Subcutaneous abdominal adipose tissue (tissue), 5 donors: ENCODE results near the gene GALNT10.

ENCODE experiments used
- H3K27ac ChIP-seq: one replicate; pipeline ENCODE4 v1.7.0; 2013; ENCODE audit warnings: low read depth, mild to moderate bottlenecking, inconsistent platforms, low read length, moderate library complexity
- H3K27me3 ChIP-seq, 5 donors: one replicate each; pipeline ENCODE4 v1.7.0; 2013; ENCODE audit warnings: low read length in 5 of 5, inconsistent platforms in 1 of 5; ENCODE audit not compliant: control insufficient read depth in 5 of 5, insufficient read depth in 4 of 5
- H3K36me3 ChIP-seq, 5 donors: one replicate each; pipeline ENCODE4 v1.7.0; 2013; ENCODE audit warnings: low read length in 5 of 5; ENCODE audit not compliant: control insufficient read depth in 5 of 5, insufficient read depth in 5 of 5
- H3K4me1 ChIP-seq, 5 donors: one replicate each; pipeline ENCODE4 v1.7.0; 2013; ENCODE audit warnings: low read length in 5 of 5, mild to moderate bottlenecking in 3 of 5, moderate library complexity in 1 of 5; ENCODE audit not compliant: control insufficient read depth in 5 of 5, insufficient read depth in 5 of 5
- H3K4me3 ChIP-seq, 5 donors: one replicate each; pipeline ENCODE4 v1.7.0; 2013; ENCODE audit warnings: low read length in 5 of 5, low read depth in 1 of 5
- H3K9ac ChIP-seq, 5 donors: one replicate each; pipeline ENCODE4 v1.7.0; 2013; ENCODE audit warnings: low read length in 5 of 5, mild to moderate bottlenecking in 4 of 5, moderate library complexity in 3 of 5
- H3K9me3 ChIP-seq, 5 donors: one replicate each; pipeline ENCODE4 v1.7.0; 2013; ENCODE audit warnings: low read length in 5 of 5; ENCODE audit not compliant: control insufficient read depth in 5 of 5
- donor health status: healthy.
- donor health status: healthy.
- donor health status: healthy.
- donor health status: healthy.
- donor health status: healthy.

Gene GALNT10

DNA sequence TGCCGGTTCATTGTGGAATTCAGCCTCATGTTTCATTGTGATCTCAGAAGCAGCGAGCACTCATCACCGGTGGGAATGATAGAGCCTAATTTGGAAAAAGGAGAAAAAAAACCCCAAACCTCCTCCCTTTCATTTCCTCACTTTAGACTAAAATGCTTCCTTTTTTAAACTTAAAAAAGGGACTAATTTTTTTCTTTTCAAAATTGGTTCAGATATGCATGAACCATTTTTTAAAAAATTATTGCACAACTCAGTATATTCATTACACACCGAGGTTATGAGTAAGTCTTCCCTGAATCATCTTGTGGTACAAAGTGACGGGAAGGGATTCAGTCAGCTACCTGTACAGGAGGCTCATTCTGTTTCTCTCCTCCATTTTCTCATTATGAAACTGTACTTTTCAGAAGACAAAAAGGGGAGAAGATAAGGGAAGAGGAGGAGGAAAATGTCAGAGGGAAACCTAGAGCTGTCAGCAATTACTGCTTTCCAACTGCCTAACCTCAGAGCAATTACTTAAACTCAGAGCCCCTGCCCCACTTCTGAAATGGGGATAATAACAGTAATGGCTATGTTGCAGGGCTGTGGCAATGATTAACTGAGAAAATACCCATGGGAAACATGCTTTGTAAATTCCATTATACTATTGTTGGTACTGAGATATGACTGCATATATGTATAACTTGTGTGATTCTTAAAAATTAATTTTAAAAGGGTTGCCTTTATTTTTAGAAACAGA is 24.0 kb downstream of the GALNT10 start:
- Histone ChIP-seq H3K27ac (no peak overlapping the region), H3K9ac (no peak overlapping the region), H3K9me3 (no peaks in the 10 kb centered on the region), H3K27me3 (no peaks in the 10 kb centered on the region), H3K4me1 (peaks cover 0 to 5% (median 0%) of the 10 kb centered on the region in 5 donors), H3K36me3 (peaks cover 0 to 10% (median 3%) of the 10 kb centered on the region in 5 donors), H3K4me3 (no peak overlapping the region)

DNA sequence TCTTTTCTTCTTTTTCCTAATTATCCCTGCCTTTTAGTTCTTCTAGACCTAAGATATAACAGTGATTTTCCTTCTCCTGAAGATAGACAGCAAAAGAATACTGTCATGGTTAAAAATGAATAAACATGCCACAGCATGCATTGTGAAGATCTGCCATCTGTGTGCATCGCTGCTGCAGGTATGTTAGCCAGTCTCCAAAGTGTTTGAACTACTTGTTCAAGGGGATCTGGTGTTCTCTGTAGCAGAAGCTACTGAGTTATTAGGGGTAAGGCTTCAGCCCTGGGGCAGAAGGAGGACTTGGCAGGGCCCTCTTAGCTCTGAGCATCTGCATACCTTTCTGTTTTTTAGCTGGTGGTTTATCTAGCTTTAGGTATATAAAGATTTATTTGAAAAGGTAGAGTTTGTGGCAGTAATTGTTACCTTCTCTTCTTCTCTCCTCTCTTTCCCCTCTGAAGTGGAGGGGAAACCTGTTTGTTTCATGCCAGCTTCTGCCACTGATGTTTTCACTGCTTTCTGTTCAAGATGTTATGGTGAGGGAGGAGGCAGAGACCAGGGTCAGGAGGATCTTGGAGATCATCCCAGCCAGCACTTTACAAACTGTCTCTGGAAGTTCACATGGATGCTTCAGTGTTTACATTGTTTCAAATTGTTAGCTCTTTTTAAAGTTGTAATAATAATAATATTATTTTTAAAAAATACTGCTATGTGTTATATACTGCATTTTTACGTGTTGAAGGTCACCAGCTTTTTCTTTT is 25.2 kb downstream of the GALNT10 start:
- H3K4me3 ChIP-seq, result no peak overlapping the region
- peaks cover 0 to 10% (median 3%) of the 10 kb centered on the region in 5 donors for H3K36me3 ChIP-seq
- no peak overlapping the region for H3K27ac ChIP-seq
- H3K4me1 ChIP-seq, result peaks cover 0 to 15% (median 3%) of the 10 kb centered on the region in 5 donors
- no peaks in the 10 kb centered on the region for H3K9me3 ChIP-seq
- no peaks in the 10 kb centered on the region for H3K27me3 ChIP-seq
- H3K9ac ChIP-seq, result no peak overlapping the region

DNA sequence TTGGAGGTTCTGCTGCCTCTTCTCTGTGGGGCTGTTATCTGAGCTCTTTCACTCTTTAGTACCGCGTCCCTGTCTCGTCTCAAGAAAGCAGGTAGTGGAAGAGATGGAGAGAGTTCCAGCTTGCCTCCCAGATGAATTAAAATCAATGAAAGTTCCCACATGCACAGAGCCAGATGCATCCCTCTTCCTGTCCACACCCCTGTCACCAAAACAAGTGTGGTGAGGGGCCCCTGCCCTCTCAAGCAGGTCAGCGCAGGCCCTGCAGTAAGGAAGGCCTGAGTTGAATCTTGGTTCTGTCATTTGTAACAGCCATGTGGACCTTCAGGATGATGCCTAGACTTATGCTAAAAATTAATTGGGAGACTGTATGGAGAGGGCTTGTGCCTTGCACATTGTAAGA is 26.9 kb downstream of the GALNT10 start:
- H3K27ac ChIP-seq, result no peak overlapping the region
- H3K36me3 ChIP-seq, result peaks cover 0 to 3% (median 0%) of the 10 kb centered on the region in 5 donors
- H3K27me3 ChIP-seq, result no peaks in the 10 kb centered on the region
- peaks cover 0 to 27% (median 12%) of the 10 kb centered on the region in 5 donors for H3K4me1 ChIP-seq
- H3K9me3 ChIP-seq, result no peaks in the 10 kb centered on the region
- no peak overlapping the region for H3K9ac ChIP-seq
- H3K4me3 ChIP-seq, result no peak overlapping the region

DNA sequence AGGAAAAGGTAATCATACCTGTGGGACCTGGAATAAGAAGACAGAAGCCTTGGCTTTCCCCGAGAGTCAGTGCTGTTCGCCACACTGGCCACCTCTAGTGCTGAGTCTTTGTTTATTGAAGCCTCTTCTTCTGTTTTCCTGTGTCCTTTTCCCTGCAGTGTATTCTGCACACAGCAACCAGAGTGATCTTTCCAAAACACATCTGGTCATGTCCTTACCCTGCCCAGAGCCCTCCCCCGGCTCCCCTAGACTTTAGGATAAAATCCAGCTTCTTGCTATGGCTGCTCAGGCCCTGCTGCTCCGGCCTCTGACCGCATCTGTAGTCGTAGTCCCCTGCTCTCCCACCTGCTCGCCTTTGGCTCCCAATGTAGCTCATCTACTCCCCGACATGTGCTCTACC is 28.3 kb downstream of the GALNT10 start:
- peaks cover 0 to 27% (median 12%) of the 10 kb centered on the region in 5 donors for H3K4me1 ChIP-seq
- no peak overlapping the region for H3K9ac ChIP-seq
- no peak overlapping the region for H3K27ac ChIP-seq

DNA sequence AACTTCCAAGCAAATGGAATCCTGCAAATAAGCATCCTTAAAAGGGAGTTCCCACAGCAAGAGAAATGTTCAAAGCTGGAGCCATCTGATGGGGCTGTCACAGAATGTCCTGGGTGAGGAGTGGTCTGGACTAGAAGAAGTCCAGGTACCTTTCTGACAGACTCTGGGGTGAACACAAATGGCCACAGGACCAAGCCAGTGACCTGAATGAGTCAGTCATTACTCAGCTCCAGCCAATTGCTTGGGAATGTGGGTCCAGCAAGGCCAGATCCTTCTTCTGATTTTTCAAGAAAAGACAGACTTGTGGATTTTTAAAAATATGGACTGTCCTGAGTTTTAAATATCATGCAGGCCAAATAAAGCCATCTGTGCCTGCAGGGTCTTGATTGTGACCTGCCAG is 30.1 kb downstream of the GALNT10 start:
- Histone ChIP-seq H3K9me3 (no peaks in the 10 kb centered on the region), H3K27ac (no peak overlapping the region), H3K27me3 (no peaks in the 10 kb centered on the region), H3K4me3 (no peak overlapping the region), H3K9ac (no peak overlapping the region), H3K4me1 (peaks cover 0 to 27% (median 12%) of the 10 kb centered on the region in 5 donors), H3K36me3 (peaks cover 0 to 3% (median 0%) of the 10 kb centered on the region in 5 donors)

More for the DNA sequence above, 28.3 kb downstream of the GALNT10 start:
- no peaks in the 10 kb centered on the region for H3K9me3 ChIP-seq
- H3K27me3 ChIP-seq, result no peaks in the 10 kb centered on the region
- H3K36me3 ChIP-seq, result peaks cover 0 to 3% (median 0%) of the 10 kb centered on the region in 5 donors
- H3K4me3 ChIP-seq, result no peak overlapping the region

DNA sequence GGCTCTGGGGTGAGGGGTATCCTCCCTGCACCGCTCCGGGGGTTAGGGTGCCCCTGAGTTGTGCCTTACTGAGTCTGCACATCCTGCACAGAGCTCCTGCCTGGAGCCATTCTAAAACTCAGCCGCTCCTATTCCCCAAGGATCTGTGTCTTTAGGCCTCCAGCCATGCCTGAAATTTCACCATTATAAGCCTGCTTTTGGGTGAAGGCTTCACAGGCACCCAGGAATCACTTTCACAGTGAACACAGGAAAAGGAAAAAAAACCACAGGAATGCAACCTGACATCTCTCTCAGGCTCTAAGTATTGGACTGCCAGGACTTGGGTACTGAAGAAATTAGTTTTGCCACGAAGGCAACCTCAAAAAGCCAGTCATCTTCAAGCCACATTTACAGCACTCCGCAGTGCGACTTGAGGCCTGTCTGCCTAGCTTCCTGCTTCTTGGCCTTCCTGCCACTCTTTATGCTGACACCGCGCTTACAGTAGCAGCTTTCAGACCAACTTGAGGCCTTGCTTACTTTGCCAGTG is 30.9 kb downstream of the GALNT10 start:
- Histone ChIP-seq H3K27ac (no peak overlapping the region), H3K9me3 (no peaks in the 10 kb centered on the region), H3K36me3 (peaks cover 0 to 3% (median 0%) of the 10 kb centered on the region in 5 donors), H3K4me1 (peaks cover 0 to 27% (median 12%) of the 10 kb centered on the region in 5 donors), H3K4me3 (no peak overlapping the region), H3K9ac (peak overlapping the region in 3 of 5 donors; percentile 30 to 71 (median 49)), H3K27me3 (no peaks in the 10 kb centered on the region)

DNA sequence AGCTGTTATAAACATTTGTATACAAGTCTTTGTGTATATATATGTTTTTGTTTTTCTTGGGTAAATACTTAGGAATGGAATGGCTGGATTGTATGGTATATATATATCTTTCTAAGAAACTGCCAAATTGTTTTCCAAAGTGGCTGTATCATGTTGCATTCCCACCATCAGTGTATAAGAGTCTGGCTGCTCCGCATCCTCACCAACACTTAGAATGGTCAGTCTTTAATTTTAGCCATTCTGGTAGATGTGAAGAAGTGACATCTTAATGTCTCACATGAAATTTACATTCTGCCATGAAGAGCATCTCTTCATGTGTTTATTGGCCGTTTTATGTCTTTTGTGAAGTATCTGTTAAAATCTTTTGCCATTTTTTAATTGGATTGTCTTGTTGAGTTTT is 31.9 kb downstream of the GALNT10 start:
- H3K4me1 ChIP-seq, result peaks cover 0 to 22% (median 12%) of the 10 kb centered on the region in 5 donors
- H3K4me3 ChIP-seq, result no peak overlapping the region
- peaks cover 0 to 3% (median 0%) of the 10 kb centered on the region in 5 donors for H3K9me3 ChIP-seq
- no peak overlapping the region for H3K27ac ChIP-seq
- peaks cover 0 to 3% (median 0%) of the 10 kb centered on the region in 5 donors for H3K36me3 ChIP-seq
- H3K9ac ChIP-seq, result no peak overlapping the region
- H3K27me3 ChIP-seq, result no peaks in the 10 kb centered on the region

DNA sequence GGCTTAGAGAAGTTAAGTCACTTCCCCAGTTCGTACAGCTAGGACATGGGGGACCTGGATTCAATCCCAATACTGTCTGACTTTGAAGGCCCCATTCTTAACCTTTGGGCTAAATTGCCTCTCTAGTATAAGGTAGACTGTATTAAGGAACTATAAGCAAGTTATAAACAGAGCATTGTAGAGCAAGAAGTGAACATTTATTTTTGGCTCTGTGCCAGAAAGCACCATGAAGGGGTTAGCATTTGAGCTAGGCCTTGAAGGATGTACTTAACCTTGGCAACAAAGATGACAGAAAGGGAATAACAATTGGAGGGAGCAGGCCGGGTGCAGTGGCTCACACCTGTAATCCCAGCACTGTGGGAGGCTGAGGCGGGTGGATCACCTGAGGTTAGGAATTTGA is 32.8 kb downstream of the GALNT10 start:
- no peak overlapping the region for H3K9ac ChIP-seq
- H3K36me3 ChIP-seq, result peaks cover 0 to 3% (median 0%) of the 10 kb centered on the region in 5 donors
- peaks cover 0 to 3% (median 0%) of the 10 kb centered on the region in 5 donors for H3K9me3 ChIP-seq
- H3K27ac ChIP-seq, result no peak overlapping the region
- peaks cover 0 to 22% (median 12%) of the 10 kb centered on the region in 5 donors for H3K4me1 ChIP-seq
- H3K27me3 ChIP-seq, result no peaks in the 10 kb centered on the region
- H3K4me3 ChIP-seq, result no peak overlapping the region

DNA sequence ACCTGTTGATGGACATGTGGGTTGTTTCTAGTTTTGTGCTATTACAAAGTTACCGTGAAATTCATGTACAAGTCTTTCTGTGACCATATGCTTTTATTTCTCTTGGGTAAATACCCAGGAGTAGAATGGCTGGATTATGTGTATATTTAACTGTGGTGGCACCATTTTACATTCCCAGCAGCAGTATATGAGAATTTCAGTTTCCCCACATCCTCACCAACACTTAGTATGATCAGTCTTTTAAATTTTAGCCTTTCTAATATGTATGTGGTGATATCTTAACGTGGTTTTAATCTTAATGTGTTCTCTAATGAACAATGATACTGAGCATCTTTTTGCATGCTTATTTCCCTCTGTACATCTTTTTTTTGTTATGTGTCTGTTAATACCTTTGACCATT is 36.6 kb downstream of the GALNT10 start:
- Histone ChIP-seq H3K4me3 (no peak overlapping the region), H3K27me3 (no peaks in the 10 kb centered on the region), H3K9ac (no peak overlapping the region), H3K4me1 (no peaks in the 10 kb centered on the region), H3K36me3 (peaks cover 0 to 4% (median 0%) of the 10 kb centered on the region in 5 donors), H3K27ac (no peak overlapping the region), H3K9me3 (peaks cover 0 to 3% (median 0%) of the 10 kb centered on the region in 5 donors)

DNA sequence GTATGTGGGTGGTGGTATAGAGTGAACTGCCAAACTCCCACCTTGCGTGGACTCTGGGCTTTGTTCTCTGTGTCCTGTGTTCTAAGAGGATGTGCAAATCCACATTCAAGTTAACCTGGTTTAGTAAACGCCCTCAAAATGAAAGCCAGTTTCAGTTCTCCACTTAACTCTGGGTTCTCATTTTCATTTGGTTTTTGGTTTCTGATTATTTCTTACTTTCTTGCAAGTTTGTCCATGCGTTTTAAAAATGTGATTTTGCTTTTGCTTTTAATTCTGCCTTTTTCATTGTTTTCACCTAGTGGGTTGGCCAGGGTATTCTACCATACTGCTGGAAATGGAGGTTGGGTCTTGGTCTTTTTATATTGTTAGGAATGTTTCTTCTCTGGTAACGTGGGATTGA is 38.2 kb downstream of the GALNT10 start:
- Histone ChIP-seq H3K27ac (no peak overlapping the region), H3K9ac (no peak overlapping the region), H3K4me1 (no peaks in the 10 kb centered on the region), H3K36me3 (peaks cover 0 to 4% (median 0%) of the 10 kb centered on the region in 5 donors), H3K27me3 (no peaks in the 10 kb centered on the region), H3K4me3 (no peak overlapping the region), H3K9me3 (peaks cover 0 to 3% (median 0%) of the 10 kb centered on the region in 5 donors)
